HFFc6 (cell line): Measurements from ENCODE around the gene TPO. TPM values are rescaled to one million over a fixed set of nuclear protein-coding genes. Genes with fewer than 3 reads are reported as not detected.
A peak's percentile ranks its signal among the peaks of the same experiment; 100 is the strongest.

Experiments
- DNase-seq: peaks from one replicate; pipeline ENCODE4 v3.0.0-alpha.2; 2018
- H3K27ac Mint-ChIP-seq: 2 replicates; pipeline ENCODE4 v1.8.0; 2020; ENCODE audit warnings: mild to moderate bottlenecking, mixed read lengths
- H3K27me3 Mint-ChIP-seq: 2 replicates; pipeline ENCODE4 v1.8.0; 2021; ENCODE audit warnings: mild to moderate bottlenecking, moderate library complexity, mixed read lengths; ENCODE audit not compliant: insufficient read depth
- H3K36me3 Mint-ChIP-seq: 2 replicates; pipeline ENCODE4 v1.8.0; 2021; ENCODE audit warnings: low read depth, mixed read lengths
- H3K4me1 Mint-ChIP-seq: 2 replicates; pipeline ENCODE4 v1.8.0; 2020; ENCODE audit warnings: low read depth, mixed read lengths
- H3K4me3 Mint-ChIP-seq: 2 replicates; pipeline ENCODE4 v1.8.0; 2020; ENCODE audit warnings: mild to moderate bottlenecking, moderate library complexity, mixed read lengths
- H3K9me3 Mint-ChIP-seq: 2 replicates; pipeline ENCODE4 v1.8.0; 2020; ENCODE audit warnings: mild to moderate bottlenecking, mixed read lengths
- CTCF ChIP-seq: fragments of 200-600 bp; sonication (generic); IDR thresholded peaks from 2 replicates; pipeline ENCODE4 v1.5.0; 2021; ENCODE audit warnings: antibody characterized with exemption, mild to moderate bottlenecking
- total RNA-seq, 6 experiments: library from RNA; stranded (reverse); fragmentation: NEBNext Ultra II Directional; extraction: Animal tissue kit (Norgen Biotek cat#: 25700); gene quantifications; 2 replicates in 1 of 6; 3 replicates in 5 of 6; pipeline ENCODE4 v1.2.3, GENCODE V29; 2021

TPO gene
- total RNA-seq, 6 experiments from 2014 or later = not detected

- H3K4me3 Mint-ChIP-seq = no peak overlapping the region
- H3K4me1 Mint-ChIP-seq = peaks cover 37% of the 10 kb centered on the region
- no peak for DNase-seq
- H3K27ac Mint-ChIP-seq = no peak overlapping the region
- no peak for TF ChIP-seq CTCF
- H3K27me3 Mint-ChIP-seq = no peaks in the 10 kb centered on the region; the same call in 1 of the 2 replicates
- H3K9me3 Mint-ChIP-seq = no peaks in the 10 kb centered on the region
- H3K36me3 Mint-ChIP-seq = no peaks in the 10 kb centered on the region
Measured at GRCh38 chr2:1551905-1552304, 138.6 kb downstream of the TPO start.

GRCh38 chr2:1552611-1553010, 139.3 kb downstream of the TPO start:
- Mint-ChIP-seq H3K4me3 (no peak overlapping the region), H3K4me1 (peaks cover 39% of the 10 kb centered on the region)
- no peak for TF ChIP-seq CTCF

GRCh38 chr2:1553671-1554295, 140.5 kb downstream of the TPO start:
- H3K4me1 Mint-ChIP-seq = peaks cover 39% of the 10 kb centered on the region
- peak overlapping the region; percentile 88 for H3K27ac Mint-ChIP-seq
- peaks cover 2% of the 10 kb centered on the region; the same call in 1 of the 2 replicates for H3K27me3 Mint-ChIP-seq
- TF ChIP-seq CTCF = peak; percentile 70
- H3K9me3 Mint-ChIP-seq = no peaks in the 10 kb centered on the region
- DNase-seq = peak; percentile 89
- peak overlapping the region; percentile 51 for H3K4me3 Mint-ChIP-seq
- H3K36me3 Mint-ChIP-seq = no peaks in the 10 kb centered on the region

More at GRCh38 chr2:1552611-1553010, 139.3 kb downstream of the TPO start:
- DNase-seq = no peak
- no peaks in the 10 kb centered on the region; the same call in 1 of the 2 replicates for H3K27me3 Mint-ChIP-seq
- no peaks in the 10 kb centered on the region for H3K36me3 Mint-ChIP-seq
- no peaks in the 10 kb centered on the region for H3K9me3 Mint-ChIP-seq
- peak overlapping the region; percentile 88 for H3K27ac Mint-ChIP-seq

- TF ChIP-seq CTCF = no peak
- H3K9me3 Mint-ChIP-seq = no peaks in the 10 kb centered on the region
- peaks cover 34% of the 10 kb centered on the region for H3K4me1 Mint-ChIP-seq
- no peak overlapping the region; the same call in 1 of the 2 replicates for H3K27ac Mint-ChIP-seq
- peaks cover 7% of the 10 kb centered on the region; the same call in 1 of the 2 replicates for H3K27me3 Mint-ChIP-seq
- no peak overlapping the region for H3K4me3 Mint-ChIP-seq
- H3K36me3 Mint-ChIP-seq = no peaks in the 10 kb centered on the region
- no peak for DNase-seq
Measured at GRCh38 chr2:1556286-1556685, 143.0 kb downstream of the TPO start.

- Mint-ChIP-seq H3K27me3 (peaks cover 11% of the 10 kb centered on the region), H3K4me1 (peaks cover 34% of the 10 kb centered on the region), H3K27ac (peak overlapping the region; percentile 63), H3K9me3 (no peaks in the 10 kb centered on the region), H3K4me3 (no peak overlapping the region), H3K36me3 (no peaks in the 10 kb centered on the region)
- DNase-seq = peak; percentile 91
- TF ChIP-seq CTCF = no peak
Measured at GRCh38 chr2:1556776-1557466, 143.7 kb downstream of the TPO start.
